H9 (cell line): Measurements from ENCODE around the gene SEMA3A. TPM values are rescaled to one million over a fixed set of nuclear protein-coding genes. Genes with fewer than 3 reads are reported as not detected.

Experiments used
- DNase-seq: peaks from one replicate; pipeline ENCODE4 v3.0.0-alpha.2; 2017
- H2AFZ ChIP-seq: one replicate; pipeline ENCODE4 v1.6.1; 2013; ENCODE audit warnings: mild to moderate bottlenecking, low read length, control low read depth, moderate library complexity
- H2AK5ac ChIP-seq: 2 replicates; pipeline ENCODE4 v1.6.1; 2013; ENCODE audit warnings: low read length, control low read depth, mixed read lengths; ENCODE audit not compliant: insufficient read length
- H2BK120ac ChIP-seq: one replicate; pipeline ENCODE4 v1.6.1; 2013; ENCODE audit warnings: low read depth, mild to moderate bottlenecking, low read length, control low read depth, inconsistent platforms; ENCODE audit not compliant: poor library complexity, severe bottlenecking
- H2BK12ac ChIP-seq: 2 replicates; pipeline ENCODE4 v1.6.1; 2013; ENCODE audit warnings: low read length, control low read depth, mixed read lengths, low read depth; ENCODE audit not compliant: insufficient read length
- H2BK15ac ChIP-seq: 2 replicates; pipeline ENCODE4 v1.6.1; 2013; ENCODE audit warnings: low read depth, low read length, control low read depth
- H2BK20ac ChIP-seq: one replicate; pipeline ENCODE4 v1.6.1; 2013; ENCODE audit warnings: low read depth, mild to moderate bottlenecking, low read length, control low read depth, inconsistent platforms; ENCODE audit not compliant: poor library complexity, severe bottlenecking
- H2BK5ac ChIP-seq: 2 replicates; pipeline ENCODE4 v1.6.1; 2013; ENCODE audit warnings: low read length, control low read depth, mixed read lengths; ENCODE audit not compliant: insufficient read length
- H3K14ac ChIP-seq: 2 replicates; pipeline ENCODE4 v1.6.1; 2013; ENCODE audit warnings: low read length, control low read depth; ENCODE audit not compliant: insufficient read depth
- H3K18ac ChIP-seq: 2 replicates; pipeline ENCODE4 v1.6.1; 2013; ENCODE audit warnings: low read depth, mild to moderate bottlenecking, mixed read lengths, low read length, control low read depth; ENCODE audit not compliant: insufficient read length
- H3K23ac ChIP-seq: 2 replicates; pipeline ENCODE4 v1.6.1; 2013; ENCODE audit warnings: low read length, control low read depth, mixed read lengths, low read depth; ENCODE audit not compliant: insufficient read length
- H3K23me2 ChIP-seq: 2 replicates; pipeline ENCODE4 v1.6.1; 2013; ENCODE audit warnings: low read depth, mild to moderate bottlenecking, mixed read lengths, low read length, control low read depth; ENCODE audit not compliant: insufficient read length, poor library complexity, severe bottlenecking
- H3K27ac ChIP-seq: 2 replicates; pipeline ENCODE4 v1.5.1; 2013; ENCODE audit warnings: low read length, control low read depth, mixed read lengths, low read depth; ENCODE audit not compliant: insufficient read length
- H3K27me3 ChIP-seq: 2 replicates; pipeline ENCODE4 v1.6.1; 2013; ENCODE audit warnings: low read length, control low read depth, inconsistent platforms; ENCODE audit not compliant: insufficient read depth
- H3K4ac ChIP-seq: 2 replicates; pipeline ENCODE4 v1.6.1; 2013; ENCODE audit warnings: low read depth, mild to moderate bottlenecking, control low read depth, inconsistent platforms, low read length, moderate library complexity
- H3K4me1 ChIP-seq: 2 replicates; pipeline ENCODE4 v1.6.1; 2013; ENCODE audit warnings: low read length, control low read depth, inconsistent platforms; ENCODE audit not compliant: insufficient read depth
- H3K4me2 ChIP-seq: 2 replicates; pipeline ENCODE4 v1.6.1; 2013; ENCODE audit warnings: low read length, control low read depth, mixed read lengths; ENCODE audit not compliant: insufficient read length, insufficient read depth
- H3K56ac ChIP-seq: 2 replicates; pipeline ENCODE4 v1.6.1; 2013; ENCODE audit warnings: low read depth, mild to moderate bottlenecking, mixed read lengths, low read length, control low read depth; ENCODE audit not compliant: insufficient read length
- H3K79me1 ChIP-seq: 2 replicates; pipeline ENCODE4 v1.6.1; 2013; ENCODE audit warnings: low read depth, mild to moderate bottlenecking, moderate library complexity, low read length, control low read depth, inconsistent platforms; ENCODE audit not compliant: insufficient read depth, poor library complexity, severe bottlenecking
- H3K79me2 ChIP-seq: 2 replicates; pipeline ENCODE4 v1.6.1; 2013; ENCODE audit warnings: low read length, control low read depth, inconsistent platforms; ENCODE audit not compliant: insufficient read depth
- H3K9ac ChIP-seq: 2 replicates; pipeline ENCODE4 v1.6.1; 2013; ENCODE audit warnings: low read length, control low read depth, mixed read lengths; ENCODE audit not compliant: insufficient read length; ENCODE audit errors: extremely low read depth
- H3K9me3 ChIP-seq: one replicate; pipeline ENCODE4 v1.6.1; 2013; ENCODE audit warnings: low read depth, low read length, inconsistent platforms; ENCODE audit not compliant: control insufficient read depth
- H3T11ph ChIP-seq: one replicate; pipeline ENCODE4 v1.6.1; 2013; ENCODE audit warnings: mild to moderate bottlenecking, low read length, control low read depth, inconsistent platforms
- H4K20me1 ChIP-seq: one replicate; pipeline ENCODE4 v1.6.1; 2013; ENCODE audit not compliant: control insufficient read depth, insufficient read length, insufficient read depth
- H4K5ac ChIP-seq: 2 replicates; pipeline ENCODE4 v1.6.1; 2013; ENCODE audit warnings: low read depth, mild to moderate bottlenecking, mixed read lengths, low read length, control low read depth; ENCODE audit not compliant: insufficient read length
- H4K8ac ChIP-seq: replicated peaks from 2 replicates; pipeline ENCODE4 v1.6.1; 2013; ENCODE audit warnings: low read length, control low read depth, mixed read lengths, low read depth; ENCODE audit not compliant: insufficient read length
- H4K91ac ChIP-seq: 2 replicates; pipeline ENCODE4 v1.6.1; 2013; ENCODE audit warnings: low read depth, mild to moderate bottlenecking, moderate library complexity, mixed read lengths, low read length, control low read depth; ENCODE audit not compliant: insufficient read length
- H3K27ac Mint-ChIP-seq, 3 experiments: 2 replicates in 2 of 3; 3 replicates in 1 of 3; pipeline ENCODE4 v1.8.0; 2020 to 2021; ENCODE audit warnings: mixed read lengths in 3 of 3, mild to moderate bottlenecking in 1 of 3, moderate library complexity in 1 of 3
- H3K27me3 Mint-ChIP-seq: 2 replicates; pipeline ENCODE4 v1.8.0; 2021; ENCODE audit warnings: low read depth, mild to moderate bottlenecking, moderate library complexity, mixed read lengths
- H3K36me3 Mint-ChIP-seq, 3 experiments: 2 replicates in 2 of 3; 3 replicates in 1 of 3; pipeline ENCODE4 v1.8.0; 2020 to 2021; ENCODE audit warnings: low read depth in 3 of 3, mixed read lengths in 3 of 3; ENCODE audit not compliant: insufficient read depth in 1 of 3
- H3K4me1 Mint-ChIP-seq, 2 experiments: 2 replicates each; pipeline ENCODE4 v1.8.0; 2020; ENCODE audit warnings: mixed read lengths in 2 of 2
- H3K4me3 Mint-ChIP-seq, 2 experiments: 2 replicates in 1 of 2; 3 replicates in 1 of 2; pipeline ENCODE4 v1.8.0; 2020 to 2021; ENCODE audit warnings: mild to moderate bottlenecking in 2 of 2, mixed read lengths in 2 of 2, moderate library complexity in 1 of 2
- H3K9me3 Mint-ChIP-seq, 2 experiments: 2 replicates in 1 of 2; 3 replicates in 1 of 2; pipeline ENCODE4 v1.8.0; 2020; ENCODE audit warnings: mild to moderate bottlenecking in 2 of 2, mixed read lengths in 2 of 2, moderate library complexity in 1 of 2
- WGBS: extraction: QIAGEN DNeasy Blood & Tissue Kit; methylation state at CpG from one replicate; pipeline ENCODE4 v1.1.7; 2013; ENCODE audit warnings: missing lambda C conversion rate, low lambda C conversion rate, mixed read lengths; ENCODE audit not compliant: insufficient read length; ENCODE audit errors: extremely low coverage; 5-methylcytosine and 5-hydroxymethylcytosine counted together
- total RNA-seq: library from RNA; stranded (reverse); gene quantifications from 2 replicates; pipeline ENCODE4 v1.2.1, GENCODE V29; 2021
- TF ChIP-seq, protein P1 (sequence below): fragments of 200-600 bp; sonication (generic); conservative IDR thresholded peaks from 3 replicates; pipeline ENCODE4 v1.8.0; 2021; ENCODE audit warnings: antibody characterized with exemption, mild to moderate bottlenecking

Gene SEMA3A
- total RNA-seq, 1 experiment from 2014 or later: 60.0 TPM

DNA sequence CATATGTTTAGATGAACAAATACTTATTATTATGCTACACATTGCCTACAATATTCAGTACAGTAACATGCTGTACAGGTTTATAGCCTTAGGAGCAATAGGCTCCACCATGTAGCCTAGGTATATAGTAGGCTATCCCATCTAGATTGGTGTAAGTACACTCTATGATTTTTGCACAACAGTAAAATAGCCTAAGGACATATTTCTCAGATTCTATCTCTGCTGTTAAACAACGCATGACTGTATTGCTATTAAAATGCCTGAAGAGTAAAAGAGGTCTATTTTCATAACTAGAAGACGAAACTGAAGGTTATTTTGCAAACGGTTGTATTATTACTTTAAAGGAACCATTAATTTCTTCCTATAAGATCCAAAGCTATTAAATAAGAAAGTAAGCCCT lies 88.3 kb downstream of the SEMA3A start:
- Histone ChIP-seq H3K23ac (no peak overlapping the region), H3K9me3 (no peaks in the 10 kb centered on the region), H3K4me2 (no peak overlapping the region), H4K8ac (no peak overlapping the region), H4K20me1 (no peaks in the 10 kb centered on the region), H3K14ac (no peak overlapping the region), H2BK120ac (no peak overlapping the region), H2AFZ (no peak overlapping the region), H3K18ac (no peak overlapping the region), H3K56ac (no peak overlapping the region), H3K79me1 (no peaks in the 10 kb centered on the region), H2AK5ac (no peak overlapping the region), H4K91ac (no peak overlapping the region), H2BK20ac (no peak overlapping the region), H3K23me2 (no peaks in the 10 kb centered on the region), H3T11ph (no peak overlapping the region), H2BK15ac (no peak overlapping the region), H3K4ac (no peak overlapping the region), H3K9ac (no peak overlapping the region), H2BK5ac (no peak overlapping the region), H3K27ac (no peak overlapping the region), H4K5ac (no peak overlapping the region), H3K4me1 (peaks cover 8% of the 10 kb centered on the region; the same call in 1 of the 2 replicates), H2BK12ac (no peak overlapping the region), H3K79me2 (no peaks in the 10 kb centered on the region; the same call in 1 of the 2 replicates), H3K27me3 (no peaks in the 10 kb centered on the region)
- H3K27ac Mint-ChIP-seq: peak overlapping the region in 2 of 3 experiments; percentile 30 to 55; a peak in 3 of 7 replicates
- peaks cover 62 to 65% of the 10 kb centered on the region in 2 experiments for H3K4me1 Mint-ChIP-seq
- H3K36me3 Mint-ChIP-seq: peaks cover 6 to 11% (median 7%) of the 10 kb centered on the region in 3 experiments; a peak in 5 of 7 replicates
- no peaks in the 10 kb centered on the region for H3K27me3 Mint-ChIP-seq
- H3K9me3 Mint-ChIP-seq: no peaks in the 10 kb centered on the region
- WGBS: no CpG with 5 or more reads among the region's 3 CpGs
- DNase-seq: no peak
- H3K4me3 Mint-ChIP-seq: no peak overlapping the region
- TF ChIP-seq, protein P1, sequence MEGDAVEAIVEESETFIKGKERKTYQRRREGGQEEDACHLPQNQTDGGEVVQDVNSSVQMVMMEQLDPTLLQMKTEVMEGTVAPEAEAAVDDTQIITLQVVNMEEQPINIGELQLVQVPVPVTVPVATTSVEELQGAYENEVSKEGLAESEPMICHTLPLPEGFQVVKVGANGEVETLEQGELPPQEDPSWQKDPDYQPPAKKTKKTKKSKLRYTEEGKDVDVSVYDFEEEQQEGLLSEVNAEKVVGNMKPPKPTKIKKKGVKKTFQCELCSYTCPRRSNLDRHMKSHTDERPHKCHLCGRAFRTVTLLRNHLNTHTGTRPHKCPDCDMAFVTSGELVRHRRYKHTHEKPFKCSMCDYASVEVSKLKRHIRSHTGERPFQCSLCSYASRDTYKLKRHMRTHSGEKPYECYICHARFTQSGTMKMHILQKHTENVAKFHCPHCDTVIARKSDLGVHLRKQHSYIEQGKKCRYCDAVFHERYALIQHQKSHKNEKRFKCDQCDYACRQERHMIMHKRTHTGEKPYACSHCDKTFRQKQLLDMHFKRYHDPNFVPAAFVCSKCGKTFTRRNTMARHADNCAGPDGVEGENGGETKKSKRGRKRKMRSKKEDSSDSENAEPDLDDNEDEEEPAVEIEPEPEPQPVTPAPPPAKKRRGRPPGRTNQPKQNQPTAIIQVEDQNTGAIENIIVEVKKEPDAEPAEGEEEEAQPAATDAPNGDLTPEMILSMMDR: no peak
